Astrocyte (in vitro differentiated cells and primary cell): ENCODE results near the gene IL36A. TPM values are rescaled to one million over a fixed set of nuclear protein-coding genes. Genes with fewer than 3 reads are reported as not detected.

ENCODE experiments used
- DNase-seq: peaks from one replicate; pipeline ENCODE4 v3.0.0-alpha.2; 2010; ENCODE audit warnings: low read depth
- FAIRE-seq: peaks from 2 replicates; lab custom pipeline; 2011; peaks lifted over from hg19 to GRCh38; lab: Jason Lieb, UNC
- H2AFZ ChIP-seq: 2 replicates; pipeline ENCODE4 v1.6.0; 2012; ENCODE audit warnings: low read depth, low read length, inconsistent platforms
- H3K27ac ChIP-seq: 2 replicates; pipeline ENCODE4 v1.5.1; 2011; ENCODE audit warnings: low read depth, low read length, inconsistent platforms
- H3K27me3 ChIP-seq: 2 replicates; pipeline ENCODE4 v1.6.0; 2011; ENCODE audit warnings: low read length, inconsistent platforms; ENCODE audit not compliant: insufficient read depth
- H3K36me3 ChIP-seq: 2 replicates; pipeline ENCODE4 v1.5.1; 2011; ENCODE audit warnings: low read length, inconsistent platforms; ENCODE audit not compliant: insufficient read depth
- H3K4me1 ChIP-seq: 2 replicates; pipeline ENCODE4 v1.5.1; 2011; ENCODE audit warnings: low read length, inconsistent platforms; ENCODE audit not compliant: insufficient read depth
- H3K4me2 ChIP-seq: 2 replicates; pipeline ENCODE4 v1.6.0; 2012; ENCODE audit warnings: low read length, inconsistent platforms
- H3K4me3 ChIP-seq: 2 replicates; pipeline ENCODE4 v1.5.1; 2011; ENCODE audit warnings: low read depth, mild to moderate bottlenecking, low read length, inconsistent platforms; ENCODE audit not compliant: insufficient read depth
- H3K79me2 ChIP-seq: 2 replicates; pipeline ENCODE4 v1.6.0; 2012; ENCODE audit warnings: mild to moderate bottlenecking, low read length, inconsistent platforms; ENCODE audit not compliant: insufficient read depth
- H3K9ac ChIP-seq: 2 replicates; pipeline ENCODE4 v1.6.0; 2012; ENCODE audit warnings: mild to moderate bottlenecking, low read length, inconsistent platforms
- H3K9me3 ChIP-seq: 2 replicates; pipeline ENCODE4 v1.5.1; 2012; ENCODE audit warnings: low read depth, mild to moderate bottlenecking, low read length, inconsistent platforms; ENCODE audit not compliant: insufficient read depth
- H4K20me1 ChIP-seq: 2 replicates; pipeline ENCODE4 v1.6.0; 2012; ENCODE audit warnings: low read length, inconsistent platforms; ENCODE audit not compliant: insufficient read depth
- H3K27ac Mint-ChIP-seq: one replicate; pipeline ENCODE4 v1.8.0; 2021; ENCODE audit warnings: mild to moderate bottlenecking, mixed read lengths; ENCODE audit not compliant: unreplicated experiment
- H3K27me3 Mint-ChIP-seq: one replicate; pipeline ENCODE4 v1.8.0; 2021; ENCODE audit warnings: low read depth, mixed read lengths; ENCODE audit not compliant: unreplicated experiment
- H3K36me3 Mint-ChIP-seq: one replicate; pipeline ENCODE4 v1.8.0; 2021; ENCODE audit warnings: low read depth, mixed read lengths; ENCODE audit not compliant: unreplicated experiment
- H3K4me1 Mint-ChIP-seq: one replicate; pipeline ENCODE4 v1.8.0; 2021; ENCODE audit warnings: low read depth, mixed read lengths; ENCODE audit not compliant: unreplicated experiment
- H3K4me3 Mint-ChIP-seq: one replicate; pipeline ENCODE4 v1.8.0; 2021; ENCODE audit warnings: mild to moderate bottlenecking, moderate library complexity, mixed read lengths; ENCODE audit not compliant: unreplicated experiment
- H3K9me3 Mint-ChIP-seq: one replicate; pipeline ENCODE4 v1.8.0; 2021; ENCODE audit warnings: mild to moderate bottlenecking, mixed read lengths; ENCODE audit not compliant: unreplicated experiment
- CTCF ChIP-seq: IDR thresholded peaks from 2 replicates; pipeline ENCODE4 v1.5.1; 2011; ENCODE audit warnings: low read depth, mild to moderate bottlenecking, inconsistent platforms, low read length, moderate library complexity; ENCODE audit not compliant: insufficient read depth
- EZH2 ChIP-seq: IDR thresholded peaks from 2 replicates; pipeline ENCODE4 v1.6.1; 2012; ENCODE audit warnings: mild to moderate bottlenecking, low read length, inconsistent platforms; ENCODE audit not compliant: insufficient read depth
- total RNA-seq: library from RNA; stranded (reverse); gene quantifications from 2 replicates; pipeline ENCODE4 v1.2.1, GENCODE V29; 2021

IL36A gene
- total RNA-seq, 1 donor from 2014 or later = not detected

- Histone ChIP-seq H3K4me2 (peak overlapping the region; percentile 2), H3K79me2 (no peaks in the 10 kb centered on the region), H4K20me1 (no peaks in the 10 kb centered on the region), H3K36me3 (no peaks in the 10 kb centered on the region), H3K27me3 (peaks cover 5% of the 10 kb centered on the region), H3K4me3 (no peak overlapping the region), H3K9me3 (no peaks in the 10 kb centered on the region), H3K4me1 (no peaks in the 10 kb centered on the region), H2AFZ (no peak overlapping the region), H3K27ac (no peak overlapping the region), H3K9ac (no peak overlapping the region)
- peaks cover 16% of the 10 kb centered on the region for H3K27me3 Mint-ChIP-seq
- FAIRE-seq = peak; percentile 80
- H3K27ac Mint-ChIP-seq = no peak overlapping the region
- TF ChIP-seq CTCF (no peak), EZH2 (no peak)
- H3K9me3 Mint-ChIP-seq = peaks cover 3% of the 10 kb centered on the region
- no peak overlapping the region for H3K4me3 Mint-ChIP-seq
- H3K4me1 Mint-ChIP-seq = peaks cover 6% of the 10 kb centered on the region
- H3K36me3 Mint-ChIP-seq = no peaks in the 10 kb centered on the region
- DNase-seq = peak; percentile 70
These were observed 7.4 kb downstream of the IL36A start for GRCh38 chr2:113012436-113013335.

GRCh38 chr2:113013336-113013661, 8.0 kb downstream of the IL36A start:
- DNase-seq = no peak
- H3K27me3 ChIP-seq = peaks cover 5% of the 10 kb centered on the region
- TF ChIP-seq EZH2 (no peak), CTCF (no peak)

GRCh38 chr2:113014067-113014466, 8.8 kb downstream of the IL36A start:
- Mint-ChIP-seq H3K27me3 (peaks cover 30% of the 10 kb centered on the region), H3K36me3 (no peaks in the 10 kb centered on the region), H3K27ac (no peak overlapping the region), H3K4me3 (no peak overlapping the region), H3K4me1 (peaks cover 6% of the 10 kb centered on the region), H3K9me3 (peaks cover 10% of the 10 kb centered on the region)
- no peaks in the 10 kb centered on the region for H3K36me3 ChIP-seq
- H3K27me3 ChIP-seq = peaks cover 5% of the 10 kb centered on the region
- H3K9ac ChIP-seq = no peak overlapping the region
- H3K4me1 ChIP-seq = no peaks in the 10 kb centered on the region
- no peaks in the 10 kb centered on the region for H4K20me1 ChIP-seq
- no peak for TF ChIP-seq CTCF
- TF ChIP-seq EZH2 = no peak
- no peak for FAIRE-seq
- no peak overlapping the region for H3K4me2 ChIP-seq
- no peaks in the 10 kb centered on the region for H3K79me2 ChIP-seq
- no peak overlapping the region for H2AFZ ChIP-seq
- no peaks in the 10 kb centered on the region for H3K9me3 ChIP-seq
- DNase-seq = no peak
- H3K27ac ChIP-seq = no peak overlapping the region
- no peak overlapping the region for H3K4me3 ChIP-seq

More at GRCh38 chr2:113013336-113013661, 8.0 kb downstream of the IL36A start:
- Histone ChIP-seq H3K36me3 (no peaks in the 10 kb centered on the region), H3K9me3 (no peaks in the 10 kb centered on the region), H3K4me2 (no peak overlapping the region), H3K27ac (no peak overlapping the region), H2AFZ (no peak overlapping the region), H4K20me1 (no peaks in the 10 kb centered on the region), H3K4me3 (no peak overlapping the region), H3K79me2 (no peaks in the 10 kb centered on the region), H3K4me1 (no peaks in the 10 kb centered on the region), H3K9ac (no peak overlapping the region)
- Mint-ChIP-seq H3K27ac (no peak overlapping the region), H3K9me3 (peaks cover 4% of the 10 kb centered on the region), H3K36me3 (no peaks in the 10 kb centered on the region), H3K27me3 (peaks cover 23% of the 10 kb centered on the region), H3K4me1 (peaks cover 6% of the 10 kb centered on the region), H3K4me3 (no peak overlapping the region)
- FAIRE-seq = no peak
